ENCODE results near the gene RPL27. TPM values are rescaled to one million over a fixed set of nuclear protein-coding genes. Genes with fewer than 3 reads are reported as not detected.

Gene RPL27
- total and polyA plus RNA-seq, 2 donors (not counting 3 experiments of a cell fraction or from before 2014, with no cell fraction given): 1,014 to 2,467 TPM

- dilution Hi-C loops (cut with MboI; ENCODE audit: extremely low pct_ligation_motif_present, low sequenced_read_pairs) (no loop called here), intact Hi-C loops (cut with micrococcal nuclease) (no loop called here)
- Histone ChIP-seq H3K27ac (ENCODE audit: insufficient read depth, low read depth, low read length) (no peak overlapping the region), H3K9ac (replicated peaks; ENCODE audit: extremely low read depth, insufficient read depth, low read length) (no peak overlapping the region), H3K4me2 (ENCODE audit: insufficient read depth, low read length) (no peak overlapping the region), H3K36me3 (ENCODE audit: control insufficient read depth in 2 of 2, extremely low read depth in 1 of 2, insufficient read depth in 2 of 2, low read length in 2 of 2) (no peaks in the 10 kb centered on the region), H3K4me1 (ENCODE audit: control insufficient read depth, extremely low read depth, insufficient read depth, low read length) (no peaks in the 10 kb centered on the region), H3K79me2 (ENCODE audit: control insufficient read depth, insufficient read depth, low read length) (no peaks in the 10 kb centered on the region), H3K9me1 (replicated peaks; ENCODE audit: control insufficient read depth, extremely low read depth, insufficient read depth, low read length) (no peaks in the 10 kb centered on the region), H3K9me3 (replicated peaks; ENCODE audit: control insufficient read depth, insufficient read depth, low read length) (no peaks in the 10 kb centered on the region), H2AFZ (ENCODE audit: low read depth, low read length) (no peak overlapping the region), H3K27me3 (ENCODE audit: control insufficient read depth in 2 of 2, insufficient read depth in 2 of 2, low read length in 2 of 2) (no peaks in the 10 kb centered on the region), H4K20me1 (replicated peaks; ENCODE audit: control insufficient read depth, extremely low read depth, insufficient read depth, low read length) (no peaks in the 10 kb centered on the region), H3K4me3 (replicated peaks in 1 of 3; ENCODE audit: insufficient read depth in 1 of 3, low read depth in 1 of 3, low read length in 3 of 3) (no peak overlapping the region)
- no peak for FAIRE-seq
- no peak for TF ChIP-seq JUN (IDR thresholded peaks at IDR 0.05; ENCODE audit: borderline replicate concordance, insufficient read depth, insufficient read length, low read depth)
- no peak for TF ChIP-seq POLR2AphosphoS5 (IDR thresholded peaks at IDR 0.05; ENCODE audit: insufficient read depth, low read depth, low read length)
- no peak for TF ChIP-seq EZH2 (IDR thresholded peaks at IDR 0.05; ENCODE audit: borderline replicate concordance, low read depth, low read length, severe bottlenecking)
- no peak for TF ChIP-seq CTCF (IDR thresholded peaks at IDR 0.05; ENCODE audit: extremely low read depth in 1 of 2, insufficient read depth in 1 of 2, low read depth in 1 of 2, low read length in 2 of 2)
- TF ChIP-seq MYC (IDR thresholded peaks at IDR 0.05; ENCODE audit: low read depth, low read length): no peak
- no peak for TF ChIP-seq FOS (IDR thresholded peaks at IDR 0.05; ENCODE audit: borderline replicate concordance, insufficient read depth, low read length)
- TF ChIP-seq MAX (IDR thresholded peaks at IDR 0.05; ENCODE audit: insufficient read depth, insufficient read length): no peak
- TF ChIP-seq POLR2A (IDR thresholded peaks at IDR 0.05; ENCODE audit: low read depth, low read length): no peak
- no peak for TF ChIP-seq GATA2 (IDR thresholded peaks at IDR 0.05; ENCODE audit: insufficient read depth, insufficient read length, low read depth, low read length)
- CTCF ChIA-PET: no interaction called here
- no TSS peak for BruUV-seq (replicated peaks)
- POLR2A ChIA-PET: no interaction called here
- DNase-seq (ENCODE audit: low read depth, low spot score): no peak
Observed at GRCh38 chr17:43040655-43041054, 42.4 kb downstream of the RPL27 start.

Measured in endothelial cell of umbilical vein (primary cell).